Pulmonary artery endothelial cell (primary cell): Measurements from ENCODE around the gene IGSF3. TPM values are rescaled to one million over a fixed set of nuclear protein-coding genes. Genes with fewer than 3 reads are reported as not detected.
"Not testable (repeated sequence)": the region's sequence is repeated elsewhere in the genome, so short reads cannot be mapped to it uniquely, and the experiment has no call there.

Source experiments
- DNase-seq: peaks from one replicate; pipeline ENCODE4 v3.0.0-alpha.2; 2011; ENCODE audit warnings: low read depth, low spot score
- total RNA-seq: library from RNA; depleted of rRNA; stranded (reverse); fragments of >200 nt; gene quantifications from 2 replicates; pipeline ENCODE4 v1.2.3, GENCODE V29; 2014

The IGSF3 gene
- total RNA-seq, 1 donor from 2014 or later: 0.33 TPM

- not testable (repeated sequence) for DNase-seq
Observed at GRCh38 chr1:116631996-116632925, 35.3 kb downstream of the IGSF3 start.

- DNase-seq: not testable (repeated sequence)
Observed at GRCh38 chr1:116631554-116631953, 36.0 kb downstream of the IGSF3 start.

- not testable (repeated sequence) for DNase-seq
Observed at GRCh38 chr1:116630057-116630456, 37.5 kb downstream of the IGSF3 start.

DNA sequence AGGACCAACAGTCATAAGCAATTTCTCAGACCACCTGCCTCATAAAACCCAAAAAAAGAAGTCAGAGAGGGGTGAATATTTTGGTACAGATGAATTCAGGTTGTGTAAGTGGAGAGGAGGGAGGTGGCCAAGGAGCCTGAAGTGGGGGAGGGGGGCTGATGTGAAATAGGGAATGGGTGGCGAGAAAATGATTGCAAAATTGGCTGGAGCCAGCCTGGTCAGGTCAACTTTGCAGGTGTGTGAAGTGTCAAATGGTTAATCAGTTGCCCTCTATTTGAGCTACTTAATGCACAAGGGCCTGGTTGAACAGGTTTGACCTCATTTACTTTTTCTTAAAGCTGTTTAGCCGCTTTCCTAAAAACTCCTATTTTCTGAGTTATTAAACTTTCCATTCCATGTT is 38.1 kb downstream of the IGSF3 start:
- DNase-seq: not testable (repeated sequence)

DNA sequence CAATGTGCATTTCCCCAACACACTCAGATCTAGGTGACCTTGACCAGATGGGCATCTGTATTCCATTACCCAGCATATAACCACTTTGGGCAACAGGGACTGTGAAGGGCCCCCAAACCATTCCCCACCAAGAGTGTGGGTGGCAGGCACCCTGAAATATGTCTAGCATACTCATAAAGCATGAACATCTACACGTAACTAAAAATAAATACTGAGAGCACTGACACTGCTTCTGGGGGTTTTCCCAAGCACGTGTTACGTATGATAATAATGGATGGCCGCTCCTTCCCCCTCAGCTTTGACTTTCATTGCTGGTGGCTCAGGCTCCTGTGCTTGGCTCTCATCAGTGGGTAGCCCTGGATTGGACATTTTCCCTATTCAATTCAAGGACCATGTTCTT is 39.1 kb downstream of the IGSF3 start:
- no peak for DNase-seq

DNA sequence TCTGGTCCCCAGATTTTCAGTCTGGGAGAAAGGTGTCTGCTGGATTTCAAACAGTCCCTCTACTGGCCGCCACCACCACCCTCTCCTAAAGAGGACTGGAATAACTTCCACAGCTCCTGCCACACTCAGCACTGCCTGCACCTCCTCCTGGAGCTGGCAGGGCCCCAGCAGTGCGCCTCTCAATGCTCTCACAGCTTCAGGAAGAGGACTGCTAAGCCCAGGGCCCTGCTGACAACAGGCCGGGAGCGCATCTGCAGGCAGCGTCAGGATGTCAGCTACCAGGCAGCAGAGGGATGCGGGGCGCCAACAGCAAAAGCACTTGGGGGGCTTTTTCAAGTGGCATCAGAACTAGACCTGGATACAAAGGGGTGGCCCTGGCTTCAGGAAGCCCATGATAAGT is 40.2 kb downstream of the IGSF3 start:
- DNase-seq: not testable (repeated sequence)

DNA sequence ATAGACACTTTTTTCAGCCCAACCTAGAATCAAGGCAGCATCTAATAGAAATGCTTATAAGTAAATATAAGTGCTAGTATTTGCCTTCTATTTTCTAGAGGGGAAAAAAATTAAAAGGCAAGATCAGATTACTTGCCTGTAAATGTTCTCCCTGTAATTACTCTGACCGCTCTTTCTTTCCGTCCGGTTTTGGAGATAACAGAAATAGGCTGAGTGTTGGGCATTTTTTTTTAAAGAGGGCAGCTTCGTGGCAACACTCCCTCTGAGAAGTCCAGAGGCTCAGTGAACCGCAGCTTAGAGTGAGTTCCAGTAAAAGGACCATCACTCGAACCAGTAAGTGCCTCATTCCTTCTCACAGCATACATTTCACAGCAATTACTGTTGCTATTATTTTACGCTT is 40.6 kb downstream of the IGSF3 start:
- not testable (repeated sequence) for DNase-seq

DNA sequence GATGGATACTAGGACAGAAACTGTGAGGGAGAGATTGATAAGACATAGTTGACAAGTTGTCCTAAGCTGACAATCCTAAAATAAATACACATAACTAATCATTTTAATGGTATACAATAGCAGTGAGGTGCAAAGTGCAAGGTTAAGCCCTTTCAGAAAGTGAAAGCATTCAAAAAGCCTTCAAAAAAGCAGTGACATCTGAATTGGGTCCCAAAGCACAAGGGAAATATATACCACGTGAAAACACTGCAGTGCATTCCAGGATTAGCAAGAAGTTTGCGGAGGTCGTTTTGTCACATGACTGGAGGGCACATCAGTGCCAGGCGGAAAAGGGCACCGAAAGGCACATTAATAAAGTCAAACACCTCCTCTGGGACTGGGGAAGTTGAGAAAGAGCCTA is 42.4 kb downstream of the IGSF3 start:
- DNase-seq: not testable (repeated sequence)

DNA sequence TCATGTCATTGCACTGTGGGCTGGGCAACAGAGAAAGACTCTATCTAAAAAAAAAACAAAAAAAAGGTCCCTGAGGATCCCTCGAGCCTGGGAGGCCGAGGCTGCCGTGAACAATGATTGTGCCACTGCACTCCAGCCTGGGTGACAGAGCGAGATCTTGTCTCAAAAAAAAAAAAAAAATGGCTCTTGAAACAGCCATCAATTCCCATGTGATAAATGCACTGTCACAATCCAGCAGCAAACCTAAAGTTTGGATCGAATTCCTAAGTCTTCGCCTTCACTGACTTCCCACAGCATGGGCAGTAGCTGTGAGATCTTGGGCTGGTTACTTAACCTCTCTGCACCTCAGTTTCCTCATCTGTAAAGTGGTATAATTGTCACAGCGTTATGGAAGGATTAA is 43.5 kb downstream of the IGSF3 start:
- DNase-seq: no peak

DNA sequence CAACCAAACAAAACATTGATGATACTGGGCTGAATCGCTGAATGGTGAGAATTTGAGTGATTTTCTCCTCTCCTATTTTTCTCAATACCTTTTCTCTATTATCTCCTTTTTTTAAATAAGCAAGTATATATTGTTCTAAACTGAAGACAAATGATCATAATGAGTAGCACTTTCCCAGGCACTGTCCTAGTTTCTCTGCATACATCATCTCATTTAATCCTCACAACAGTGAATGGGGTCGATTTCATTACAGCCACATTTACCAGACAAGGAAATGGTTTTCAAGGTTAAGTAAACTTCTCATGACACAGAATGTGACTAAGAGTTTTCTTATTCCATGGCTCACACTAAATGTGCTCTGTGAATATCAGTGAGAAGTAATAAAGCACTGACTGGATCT is 45.0 kb downstream of the IGSF3 start:
- DNase-seq: not testable (repeated sequence)

- not testable (repeated sequence) for DNase-seq
Observed at GRCh38 chr1:116621756-116622155, 45.8 kb downstream of the IGSF3 start.

DNA sequence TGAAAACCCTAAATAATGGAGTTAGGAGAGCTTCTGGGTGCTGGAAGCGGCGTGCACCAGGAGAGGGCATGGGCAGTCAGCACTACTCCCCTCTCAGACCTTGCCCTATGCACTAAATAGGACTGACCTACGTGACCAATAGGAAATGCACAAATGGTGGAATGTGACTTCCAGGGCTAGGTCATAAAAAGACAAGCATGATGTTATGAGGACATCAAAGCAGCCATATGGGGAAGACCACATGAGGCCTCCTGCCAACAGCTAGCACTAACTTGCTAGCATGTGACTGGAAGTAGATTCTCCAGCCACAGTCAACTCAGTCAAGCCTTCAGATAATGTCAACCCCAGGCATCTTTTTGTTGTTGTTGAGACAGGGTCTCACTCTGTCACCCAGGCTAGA is 47.1 kb downstream of the IGSF3 start:
- DNase-seq: not testable (repeated sequence)

- not testable (repeated sequence) for DNase-seq
Observed at GRCh38 chr1:116619106-116619505, 48.4 kb downstream of the IGSF3 start.

DNA sequence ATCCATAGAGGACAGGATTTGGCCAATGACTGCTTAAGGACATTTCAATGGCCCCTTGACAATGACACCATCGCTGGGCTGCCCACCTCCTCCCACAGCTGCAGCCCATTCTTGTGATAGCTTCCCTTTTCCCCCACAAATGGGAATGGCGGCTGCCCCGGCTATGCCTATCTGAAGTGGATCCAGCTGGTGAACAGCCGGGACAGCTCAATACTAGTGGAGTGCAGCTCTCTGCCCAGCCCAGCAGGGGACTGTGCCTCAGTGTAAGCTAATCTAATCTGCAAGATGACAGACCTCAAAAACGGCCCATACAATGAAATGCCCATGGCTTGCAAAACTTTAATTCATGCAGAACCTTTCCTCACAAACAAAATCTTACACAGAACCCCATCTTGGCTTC is 49.7 kb downstream of the IGSF3 start:
- DNase-seq: not testable (repeated sequence)

DNA sequence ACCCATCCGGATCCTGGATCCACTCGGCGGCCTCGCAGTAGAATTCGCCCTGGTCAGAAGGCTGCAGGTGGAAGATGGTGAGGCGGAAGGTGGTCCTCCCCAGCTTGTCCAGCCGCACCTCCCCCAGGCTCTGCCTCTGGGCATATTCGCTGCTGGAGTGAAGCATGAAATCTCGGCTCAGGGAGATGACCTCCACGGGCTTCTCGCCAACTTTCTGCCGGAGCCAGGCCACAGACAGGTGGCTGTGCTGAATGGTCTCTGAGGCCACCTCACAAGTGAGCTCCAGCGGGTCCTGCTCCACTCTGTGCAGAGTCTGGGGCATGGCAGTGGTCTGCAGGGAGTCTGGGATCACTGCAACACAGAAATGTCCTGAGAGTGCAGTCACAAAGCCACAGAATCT is 53.7 kb downstream of the IGSF3 start:
- DNase-seq: not testable (repeated sequence)

GRCh38 chr1:116609801-116610371 is 57.6 kb downstream of the IGSF3 start:
- not testable (repeated sequence) for DNase-seq

DNA sequence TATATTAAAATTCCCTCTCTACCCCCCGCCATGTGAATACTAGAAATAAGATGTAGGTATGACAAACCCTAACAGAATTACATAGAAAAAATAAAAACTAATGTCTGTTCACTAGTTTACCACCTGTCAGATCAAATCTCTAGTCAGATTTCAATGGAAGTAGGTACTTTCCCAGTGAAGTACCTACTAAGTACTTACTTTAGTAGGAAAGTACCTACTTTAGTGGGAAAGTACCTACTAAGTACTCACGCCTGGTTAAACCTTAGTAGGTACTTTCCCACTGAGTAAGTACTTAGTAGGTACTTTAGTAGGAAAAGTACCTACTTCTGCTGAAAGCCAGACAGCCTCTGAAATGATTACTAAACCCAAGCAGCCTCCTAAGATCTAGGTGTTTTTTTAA is 58.7 kb downstream of the IGSF3 start:
- not testable (repeated sequence) for DNase-seq

- DNase-seq: not testable (repeated sequence)
Observed at GRCh38 chr1:116608151-116608550, 59.4 kb downstream of the IGSF3 start.

DNA sequence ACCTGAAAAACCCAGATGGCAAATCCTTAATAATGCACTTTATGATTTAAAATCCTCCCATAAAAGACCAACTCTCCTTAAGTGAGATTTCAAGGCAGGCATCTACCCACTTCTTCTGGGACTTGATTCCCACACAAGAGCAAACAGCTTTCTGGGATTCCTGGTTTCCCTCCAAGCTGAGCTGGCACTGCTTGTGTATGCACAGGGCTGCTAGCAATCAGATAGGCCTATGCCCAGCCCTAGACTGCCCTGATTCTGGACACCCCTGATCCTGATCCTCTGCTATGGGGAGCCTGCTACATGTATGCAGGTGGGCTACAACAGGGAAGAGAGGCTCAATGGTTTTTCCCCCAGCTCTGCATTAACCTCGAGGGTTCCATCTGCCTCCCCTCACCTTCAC is 60.1 kb downstream of the IGSF3 start:
- not testable (repeated sequence) for DNase-seq

GRCh38 chr1:116606067-116606466 is 61.5 kb downstream of the IGSF3 start:
- not testable (repeated sequence) for DNase-seq

- DNase-seq: no peak
Observed at GRCh38 chr1:116605315-116605714, 62.2 kb downstream of the IGSF3 start.

DNA sequence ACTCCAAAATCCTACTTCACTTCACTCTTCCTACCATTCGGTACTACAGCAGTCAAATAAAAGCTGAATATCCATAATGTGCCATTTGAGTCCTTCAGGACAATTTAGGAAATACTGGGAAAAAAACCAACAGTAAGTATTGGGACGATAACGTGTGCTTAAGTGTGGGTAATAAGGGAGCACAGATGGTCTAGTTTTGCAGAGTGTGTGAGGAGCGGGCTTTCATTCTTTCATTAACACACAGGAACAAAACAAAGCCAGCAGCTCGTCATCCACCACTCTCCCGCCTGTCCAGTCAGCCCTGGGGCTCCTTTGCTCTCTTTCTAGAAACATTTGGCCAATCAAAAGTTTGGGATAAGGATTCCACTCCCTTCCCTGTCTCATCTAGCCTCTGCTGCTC is 63.1 kb downstream of the IGSF3 start:
- DNase-seq: not testable (repeated sequence)

GRCh38 chr1:116603646-116604045 is 63.9 kb downstream of the IGSF3 start:
- not testable (repeated sequence) for DNase-seq
